GM12873 (cell line): ENCODE data around the gene HADH.

ENCODE experiments used
- CTCF ChIP-seq: IDR thresholded peaks from 2 replicates; pipeline ENCODE4 v1.5.1; 2012; ENCODE audit warnings: low read depth, mild to moderate bottlenecking, moderate library complexity, low read length, control low read depth; ENCODE audit not compliant: insufficient read depth; ENCODE audit errors: missing control alignments

HADH gene

GRCh38 chr4:108048997-108049396 is 59.3 kb downstream of the HADH start:
- no peak for TF ChIP-seq CTCF

- no peak for TF ChIP-seq CTCF
Observed at GRCh38 chr4:108049406-108049805, 59.7 kb downstream of the HADH start.

GRCh38 chr4:108051343-108051742 is 61.7 kb downstream of the HADH start:
- TF ChIP-seq CTCF, result no peak

GRCh38 chr4:108052558-108053120 is 63.0 kb downstream of the HADH start:
- no peak for TF ChIP-seq CTCF

- no peak for TF ChIP-seq CTCF
Observed at GRCh38 chr4:108053251-108053711, 63.6 kb downstream of the HADH start.

GRCh38 chr4:108054025-108054638 is 64.4 kb downstream of the HADH start:
- TF ChIP-seq CTCF, result no peak

- TF ChIP-seq CTCF, result no peak
Observed at GRCh38 chr4:108055787-108056186, 66.1 kb downstream of the HADH start.

- no peak for TF ChIP-seq CTCF
Observed at GRCh38 chr4:108056418-108056817, 66.7 kb downstream of the HADH start.
